Naive thymus-derived CD4-positive, alpha-beta T cell (primary cell): ENCODE data around the gene THPO. TPM values are rescaled to one million over a fixed set of nuclear protein-coding genes. Genes with fewer than 3 reads are reported as not detected.

Source experiments
- ATAC-seq: fragments of 150-1000 bp; cut with Tn5 transposase; 2 replicates; pipeline ENCODE4 v1.10.0; 2021; ENCODE audit warnings: mild to moderate bottlenecking, moderate library complexity
- CTCF ChIA-PET: fragments of 350-600 bp; sonication (Branson Sonifier 250); formaldehyde crosslinking; loops from one replicate; lab custom pipeline; 2021; ENCODE audit warnings: antibody characterized with exemption; lab: Charles Lee
- POLR2A ChIA-PET: fragments of 350-600 bp; sonication (Branson Sonifier 250); formaldehyde crosslinking; loops from one replicate; lab custom pipeline; 2021; ENCODE audit warnings: antibody characterized with exemption, inconsistent platforms; lab: Charles Lee
- DNase-seq, 9 donors: peaks; one replicate each; pipeline versions ENCODE4 v3.0.0 to v3.0.0-alpha.2; 2020 to 2022; ENCODE audit warnings: mixed read lengths in 1 of 9
- H3K27ac ChIP-seq: one replicate; pipeline ENCODE4 v1.7.0; 2013; ENCODE audit warnings: mild to moderate bottlenecking, low read depth, low read length, moderate library complexity
- H3K27me3 ChIP-seq, 2 donors: one replicate each; pipeline ENCODE4 v1.7.0; 2013; ENCODE audit warnings: low read length in 2 of 2, mild to moderate bottlenecking in 2 of 2, moderate library complexity in 2 of 2; ENCODE audit not compliant: control insufficient read depth in 2 of 2, insufficient read depth in 2 of 2
- H3K36me3 ChIP-seq, 3 experiments: 1 replicate in 2 of 3; 2 replicates in 1 of 3; pipeline ENCODE4 v1.7.0; 2013; ENCODE audit warnings: low read length in 3 of 3, mild to moderate bottlenecking in 3 of 3, moderate library complexity in 1 of 3; ENCODE audit not compliant: insufficient read depth in 3 of 3, control insufficient read depth in 2 of 3
- H3K4me1 ChIP-seq, 2 donors: one replicate each; pipeline ENCODE4 v1.7.0; 2013; ENCODE audit warnings: low read length in 2 of 2, mild to moderate bottlenecking in 2 of 2, moderate library complexity in 1 of 2; ENCODE audit not compliant: control insufficient read depth in 2 of 2, insufficient read depth in 2 of 2
- H3K4me3 ChIP-seq: 2 replicates; pipeline ENCODE4 v1.7.0; 2013; ENCODE audit warnings: mild to moderate bottlenecking, low read length
- H3K9me3 ChIP-seq, 3 experiments: 1 replicate in 2 of 3; 2 replicates in 1 of 3; pipeline ENCODE4 v1.7.0; 2013; ENCODE audit warnings: low read length in 3 of 3; ENCODE audit not compliant: control insufficient read depth in 2 of 3
- H3K27ac Mint-ChIP-seq, 9 donors: one replicate each; pipeline ENCODE4 v1.8.0; 2020 to 2022; ENCODE audit warnings: mixed read lengths in 9 of 9, mild to moderate bottlenecking in 8 of 9, moderate library complexity in 5 of 9, inconsistent platforms in 2 of 9
- H3K27me3 Mint-ChIP-seq, 5 donors: one replicate each; pipeline ENCODE4 v1.8.0; 2021 to 2022; ENCODE audit warnings: mixed read lengths in 5 of 5, mild to moderate bottlenecking in 1 of 5
- H3K36me3 Mint-ChIP-seq, 5 donors: one replicate each; pipeline ENCODE4 v1.8.0; 2020 to 2022; ENCODE audit warnings: mixed read lengths in 5 of 5, mild to moderate bottlenecking in 3 of 5, inconsistent platforms in 1 of 5
- H3K4me1 Mint-ChIP-seq, 7 donors: one replicate each; pipeline ENCODE4 v1.8.0; 2020 to 2022; ENCODE audit warnings: mixed read lengths in 7 of 7, mild to moderate bottlenecking in 3 of 7, inconsistent platforms in 1 of 7
- H3K4me3 Mint-ChIP-seq, 10 donors: one replicate each; pipeline ENCODE4 v1.8.0; 2020 to 2022; ENCODE audit warnings: mild to moderate bottlenecking in 10 of 10, mixed read lengths in 10 of 10, moderate library complexity in 6 of 10, inconsistent platforms in 2 of 10
- H3K9me3 Mint-ChIP-seq, 11 donors: one replicate each; pipeline ENCODE4 v1.8.0; 2020 to 2022; ENCODE audit warnings: mixed read lengths in 11 of 11, mild to moderate bottlenecking in 4 of 11, inconsistent platforms in 1 of 11, moderate library complexity in 1 of 11
- intact Hi-C, 2 donors: fragments of 100-400 bp; cut with micrococcal nuclease; formaldehyde crosslinking; loops; one replicate each; pipeline ENCODE4 v1.15.1; 2023
- polyA plus RNA-seq, 2 donors: library from polyadenylated mRNA; unstranded; fragments of 300-500 nt; fragmentation: Illumina TruSeq; gene quantifications; one replicate each; pipeline ENCODE4 v1.2.3, GENCODE V29; 2021
- total RNA-seq, 6 experiments: library from RNA in 5 of 6; stranded (reverse) in 5 of 6; gene quantifications; 1 replicate in 5 of 6; 2 replicates in 1 of 6; pipeline ENCODE4 v1.2.3 and lab custom pipeline; 2021 to 2026

THPO gene
- total and polyA plus RNA-seq, 7 experiments from 2014 or later, result not detected

DNA sequence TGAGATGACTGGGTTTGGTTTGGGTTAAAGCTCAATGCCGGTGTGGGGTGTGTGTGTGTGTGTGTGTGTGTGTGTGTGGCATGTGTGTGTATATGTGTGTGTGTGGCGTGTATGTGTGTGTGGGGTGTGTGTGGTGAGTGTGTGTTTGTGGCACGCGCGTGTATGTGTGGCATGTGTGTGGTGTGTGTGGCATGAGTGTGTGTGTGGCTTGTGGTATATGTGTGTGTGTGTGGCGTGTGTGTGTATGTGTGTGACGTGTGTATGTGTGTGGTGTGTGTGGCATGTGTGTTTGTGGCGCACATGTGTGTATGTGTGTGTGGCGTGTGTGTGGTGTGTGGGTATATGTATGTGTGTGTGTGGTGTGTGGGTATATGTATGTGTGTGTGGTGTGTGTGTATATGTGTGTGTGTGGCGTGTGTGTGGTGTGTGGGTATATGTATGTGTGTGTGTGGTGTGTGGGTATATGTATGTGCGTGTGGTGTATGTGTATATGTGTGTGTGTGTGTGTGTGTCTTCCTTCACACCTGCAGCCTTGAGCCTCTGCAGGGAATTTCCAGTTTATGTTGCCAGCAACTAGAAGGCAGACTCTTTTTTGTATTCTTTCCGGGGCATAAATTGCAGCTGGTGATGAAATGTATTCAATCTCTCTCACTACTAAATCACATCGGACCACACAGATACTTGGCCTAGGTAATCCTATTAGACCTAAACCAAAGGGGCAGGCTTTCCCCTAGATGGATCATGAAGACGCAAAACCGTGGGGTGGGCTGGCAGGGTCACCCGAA lies 36.6 kb upstream of the THPO start:
- DNase-seq, result no peak
- Histone ChIP-seq H3K4me3 (no peak overlapping the region), H3K4me1 (no peaks in the 10 kb centered on the region), H3K27me3 (no peaks in the 10 kb centered on the region), H3K36me3 (no peaks in the 10 kb centered on the region), H3K9me3 (no peaks in the 10 kb centered on the region), H3K27ac (no peak overlapping the region)
- Mint-ChIP-seq H3K27ac (no peak overlapping the region), H3K4me3 (no peak overlapping the region), H3K36me3 (no peaks in the 10 kb centered on the region), H3K27me3 (peaks cover 0 to 5% (median 0%) of the 10 kb centered on the region in 5 donors), H3K9me3 (peaks cover 0 to 2% (median 0%) of the 10 kb centered on the region in 11 donors), H3K4me1 (no peaks in the 10 kb centered on the region)
- no peak for ATAC-seq
- intact Hi-C loops, result loop anchor here (5.0 kb wide), 3 partner anchors 42 to 363 kb away; no protein-coding TSS in a partner anchor
- CTCF ChIA-PET, result interaction anchor here (0.7 to 2.8 kb wide), 4 partner anchors 16 to 127 kb away, joined by 3 to 11 read pairs (median 4); no protein-coding TSS in a partner anchor
- POLR2A ChIA-PET, result interaction anchor here (0.6 kb wide), 1 partner anchor 1323 kb away, joined by 3 read pairs; no protein-coding TSS in a partner anchor

DNA sequence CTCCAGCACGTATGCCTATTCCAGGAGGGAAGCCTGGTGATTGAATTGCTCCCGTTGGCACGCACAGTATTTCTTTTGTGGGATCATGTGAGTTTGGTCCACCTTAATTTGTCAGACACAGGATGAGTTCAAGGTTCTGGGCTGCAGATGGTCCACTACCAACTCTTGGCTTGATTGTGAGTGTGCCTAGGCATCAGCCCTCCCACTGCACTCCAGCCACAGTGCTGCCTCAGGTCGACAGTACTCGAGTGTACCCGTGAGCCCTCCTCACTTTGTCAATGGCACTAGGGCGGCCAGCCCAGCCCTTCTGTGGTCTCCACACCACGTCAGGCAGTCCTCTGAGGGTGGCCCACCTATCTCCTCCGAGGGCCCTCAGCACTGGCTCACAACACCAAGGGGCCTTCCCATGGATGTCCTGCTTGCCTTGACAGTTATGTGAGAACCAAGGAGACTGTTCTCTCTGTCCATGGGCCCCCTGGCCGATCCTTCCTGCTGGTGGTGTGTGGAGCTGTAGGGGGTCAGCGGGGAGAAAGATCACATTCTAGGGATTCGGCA lies 32.0 kb upstream of the THPO start:
- H3K4me1 ChIP-seq, result no peaks in the 10 kb centered on the region
- POLR2A ChIA-PET, result no interaction called here
- no peaks in the 10 kb centered on the region for H3K9me3 ChIP-seq
- ATAC-seq, result no peak
- CTCF ChIA-PET, result no interaction called here
- Mint-ChIP-seq H3K4me3 (no peak overlapping the region), H3K27ac (no peak overlapping the region), H3K4me1 (no peaks in the 10 kb centered on the region), H3K9me3 (peaks cover 0 to 4% (median 0%) of the 10 kb centered on the region in 11 donors), H3K27me3 (peaks cover 0 to 6% (median 4%) of the 10 kb centered on the region in 5 donors), H3K36me3 (no peaks in the 10 kb centered on the region)
- no peaks in the 10 kb centered on the region for H3K36me3 ChIP-seq
- no peak overlapping the region for H3K27ac ChIP-seq
- intact Hi-C loops, result no loop called here
- DNase-seq, result no peak
- no peaks in the 10 kb centered on the region for H3K27me3 ChIP-seq
- H3K4me3 ChIP-seq, result no peak overlapping the region

DNA sequence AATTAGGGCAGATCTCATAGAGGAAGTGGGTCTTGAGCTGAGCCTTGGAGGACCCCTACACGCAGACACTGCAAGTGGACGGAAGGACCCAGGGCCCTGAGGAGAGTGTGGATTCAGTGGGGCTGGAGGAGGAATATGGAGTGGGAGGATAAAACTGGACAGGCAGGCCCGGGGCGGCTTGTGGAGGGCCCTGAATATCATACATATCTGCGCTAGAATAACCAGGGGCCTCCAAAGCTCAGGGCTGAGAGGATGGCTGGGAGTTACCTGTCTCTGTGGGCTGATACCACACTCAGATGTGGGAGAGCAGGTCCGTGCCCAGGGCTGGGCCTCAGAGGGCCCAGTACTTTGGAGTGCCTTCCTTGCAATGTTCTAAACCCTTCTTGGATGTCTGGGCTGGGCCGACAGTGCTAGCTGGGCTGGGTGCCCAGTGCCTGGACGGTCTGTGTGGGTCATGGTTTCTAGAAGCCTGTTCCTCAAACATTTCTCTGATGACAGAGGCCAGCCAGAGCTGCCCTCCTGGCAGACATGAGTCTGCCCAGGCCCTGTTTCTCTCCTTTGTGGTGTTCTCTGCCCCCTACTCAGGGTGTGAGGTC lies 31.4 kb upstream of the THPO start:
- H3K4me3 Mint-ChIP-seq, result no peak overlapping the region
- POLR2A ChIA-PET, result no interaction called here
- CTCF ChIA-PET, result no interaction called here
- H3K27me3 Mint-ChIP-seq, result peaks cover 0 to 7% (median 4%) of the 10 kb centered on the region in 5 donors
- no peaks in the 10 kb centered on the region for H3K36me3 ChIP-seq
- H3K36me3 Mint-ChIP-seq, result no peaks in the 10 kb centered on the region
- no peak overlapping the region for H3K4me3 ChIP-seq
- no peaks in the 10 kb centered on the region for H3K27me3 ChIP-seq
- H3K9me3 Mint-ChIP-seq, result peaks cover 0 to 4% (median 0%) of the 10 kb centered on the region in 11 donors
- ATAC-seq (no peak), DNase-seq (no peak)
- no peaks in the 10 kb centered on the region for H3K4me1 Mint-ChIP-seq
- H3K4me1 ChIP-seq, result no peaks in the 10 kb centered on the region
- H3K9me3 ChIP-seq, result no peaks in the 10 kb centered on the region
- H3K27ac ChIP-seq, result no peak overlapping the region
- intact Hi-C loops, result no loop called here
- no peak overlapping the region for H3K27ac Mint-ChIP-seq

DNA sequence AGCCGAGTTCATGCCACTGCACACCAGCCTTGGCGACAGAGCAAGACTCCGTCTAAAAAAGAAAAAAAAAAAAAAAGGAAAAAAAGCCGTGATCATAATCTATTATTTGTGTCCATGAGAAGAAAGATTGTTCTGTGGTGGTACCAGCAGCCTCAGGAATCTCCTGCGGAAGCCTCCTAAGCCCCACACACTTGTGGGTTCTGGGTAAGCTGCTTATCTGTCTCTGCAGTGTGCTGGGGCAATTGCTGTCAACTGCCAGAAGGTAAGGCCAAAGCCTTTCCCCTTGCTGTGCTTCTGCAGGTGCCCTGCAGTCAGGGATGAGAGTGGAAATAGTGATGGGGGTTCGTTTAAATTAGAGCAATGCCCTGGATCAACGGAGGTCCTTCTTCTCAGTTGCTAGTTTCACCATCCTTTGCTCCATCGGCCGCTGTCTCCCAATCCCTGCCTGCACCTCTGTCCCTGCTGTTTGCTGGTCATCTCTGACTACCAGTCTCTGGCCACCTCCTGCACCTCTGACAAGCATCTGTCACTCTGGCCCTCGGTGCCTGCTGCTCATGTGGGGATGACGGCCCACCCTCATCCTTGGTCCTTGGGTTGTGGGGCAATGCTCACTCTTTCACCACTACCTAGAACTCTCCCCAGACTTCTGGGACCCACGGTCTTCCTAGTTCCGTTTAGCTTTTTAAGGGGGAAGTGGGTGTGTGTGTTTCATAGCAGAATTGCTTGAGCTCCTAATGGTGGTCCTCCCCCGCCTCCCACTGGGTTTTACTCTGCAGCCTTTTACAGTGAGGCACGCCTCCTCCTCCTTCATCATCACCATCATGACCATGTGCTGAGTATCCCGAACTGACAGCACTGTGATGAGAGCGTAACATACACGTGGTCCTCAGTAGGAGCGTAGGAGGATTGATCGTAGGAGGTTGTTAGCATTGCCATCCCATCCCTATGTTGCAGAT lies 27.3 kb upstream of the THPO start:
- H3K27ac Mint-ChIP-seq, result no peak overlapping the region
- peaks cover 10 to 25% (median 15%) of the 10 kb centered on the region in 5 donors for H3K27me3 Mint-ChIP-seq
- no peak overlapping the region for H3K4me3 Mint-ChIP-seq
- Histone ChIP-seq H3K9me3 (no peaks in the 10 kb centered on the region), H3K27me3 (no peaks in the 10 kb centered on the region), H3K4me3 (no peak overlapping the region), H3K36me3 (no peaks in the 10 kb centered on the region), H3K4me1 (no peaks in the 10 kb centered on the region), H3K27ac (no peak overlapping the region)
- DNase-seq (no peak), ATAC-seq (no peak)
- no peaks in the 10 kb centered on the region for H3K36me3 Mint-ChIP-seq
- no peaks in the 10 kb centered on the region for H3K4me1 Mint-ChIP-seq
- ChIA-PET CTCF (no interaction called here), POLR2A (interaction anchor here (0.6 kb wide), 1 partner anchor 197 kb away, joined by 3 read pairs; no protein-coding TSS in a partner anchor)
- peaks cover 0 to 2% (median 0%) of the 10 kb centered on the region in 11 donors for H3K9me3 Mint-ChIP-seq
- intact Hi-C loops, result no loop called here

DNA sequence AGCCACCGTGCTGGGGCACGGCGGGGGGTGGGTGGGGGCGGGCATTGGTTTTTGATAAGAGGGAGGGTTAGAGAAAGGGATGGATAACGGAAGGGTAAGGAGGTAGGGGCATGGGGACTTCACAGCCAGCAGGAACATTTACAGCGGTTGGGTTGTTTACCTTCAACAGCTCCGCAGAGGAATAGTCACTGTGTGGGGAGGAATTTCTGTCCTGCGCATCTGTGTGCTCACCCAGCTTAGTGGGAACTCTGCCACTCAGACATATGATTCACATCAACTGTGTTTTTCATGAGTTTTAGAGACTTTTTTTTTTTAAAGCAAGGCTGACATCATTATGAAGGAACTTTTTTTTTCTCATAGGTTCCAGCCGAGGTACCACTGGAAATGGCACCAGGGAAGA lies 21.4 kb upstream of the THPO start:
- no peaks in the 10 kb centered on the region for H3K4me1 Mint-ChIP-seq
- CTCF ChIA-PET, result no interaction called here
- Histone ChIP-seq H3K27ac (no peak overlapping the region), H3K27me3 (no peaks in the 10 kb centered on the region), H3K4me1 (no peaks in the 10 kb centered on the region), H3K36me3 (no peaks in the 10 kb centered on the region), H3K4me3 (no peak overlapping the region), H3K9me3 (no peaks in the 10 kb centered on the region)
- ATAC-seq, result no peak
- H3K36me3 Mint-ChIP-seq, result no peaks in the 10 kb centered on the region
- intact Hi-C loops, result no loop called here
- no peak overlapping the region for H3K4me3 Mint-ChIP-seq
- POLR2A ChIA-PET, result no interaction called here
- H3K27me3 Mint-ChIP-seq, result peaks cover 21 to 31% (median 22%) of the 10 kb centered on the region in 5 donors
- no peaks in the 10 kb centered on the region for H3K9me3 Mint-ChIP-seq
- no peak overlapping the region for H3K27ac Mint-ChIP-seq
- DNase-seq, result no peak

DNA sequence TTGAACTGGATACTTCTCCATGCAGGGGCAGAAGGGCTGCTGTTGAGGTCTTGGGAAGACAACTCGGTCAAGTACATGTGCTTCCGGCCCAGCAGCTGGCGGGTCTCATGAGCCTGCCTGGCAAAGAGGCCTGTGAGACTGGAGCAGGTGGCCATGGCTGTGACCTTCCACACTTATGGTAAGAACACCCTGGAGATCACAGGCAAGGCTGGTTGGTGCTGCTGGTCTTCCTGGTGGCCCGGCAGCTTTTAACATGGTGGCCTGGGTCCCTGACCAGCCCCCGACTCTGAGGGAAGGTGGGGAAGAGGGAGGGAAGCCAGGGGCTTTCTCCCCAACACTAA lies 17.3 kb upstream of the THPO start:
- H3K27me3 ChIP-seq, result no peaks in the 10 kb centered on the region
- no peak for DNase-seq
- ChIA-PET CTCF (no interaction called here), POLR2A (no interaction called here)
- intact Hi-C loops, result no loop called here
- ATAC-seq, result no peak
- H3K27ac Mint-ChIP-seq, result no peak overlapping the region
- peaks cover 6 to 30% (median 13%) of the 10 kb centered on the region in 5 donors for H3K27me3 Mint-ChIP-seq
- no peaks in the 10 kb centered on the region for H3K36me3 Mint-ChIP-seq
- H3K9me3 ChIP-seq, result no peaks in the 10 kb centered on the region
- peaks cover 0 to 1% (median 0%) of the 10 kb centered on the region in 11 donors for H3K9me3 Mint-ChIP-seq
- no peaks in the 10 kb centered on the region for H3K4me1 ChIP-seq
- H3K36me3 ChIP-seq, result no peaks in the 10 kb centered on the region
- no peak overlapping the region for H3K4me3 ChIP-seq
- no peaks in the 10 kb centered on the region for H3K4me1 Mint-ChIP-seq
- no peak overlapping the region for H3K4me3 Mint-ChIP-seq
- H3K27ac ChIP-seq, result no peak overlapping the region
